Glutamatergic neuron (in vitro differentiated cells): ENCODE data around the gene KHDC3L. TPM values are rescaled to one million over a fixed set of nuclear protein-coding genes. Genes with fewer than 3 reads are reported as not detected.

Source experiments
- DNase-seq: peaks from one replicate; pipeline ENCODE4 v3.0.0; 2022
- H3K27ac Mint-ChIP-seq: one replicate; pipeline ENCODE4 v1.8.0; 2020; ENCODE audit warnings: mild to moderate bottlenecking, mixed read lengths, inconsistent platforms; ENCODE audit not compliant: unreplicated experiment
- H3K27me3 Mint-ChIP-seq: one replicate; pipeline ENCODE4 v1.8.0; 2020; ENCODE audit warnings: mild to moderate bottlenecking, moderate library complexity, mixed read lengths, inconsistent platforms; ENCODE audit not compliant: unreplicated experiment
- H3K36me3 Mint-ChIP-seq: one replicate; pipeline ENCODE4 v1.8.0; 2020; ENCODE audit warnings: mild to moderate bottlenecking, mixed read lengths, inconsistent platforms; ENCODE audit not compliant: unreplicated experiment
- H3K4me1 Mint-ChIP-seq: one replicate; pipeline ENCODE4 v1.8.0; 2020; ENCODE audit warnings: mild to moderate bottlenecking, low read depth, mixed read lengths, inconsistent platforms; ENCODE audit not compliant: unreplicated experiment
- H3K4me3 Mint-ChIP-seq: one replicate; pipeline ENCODE4 v1.8.0; 2020; ENCODE audit warnings: mild to moderate bottlenecking, mixed read lengths, inconsistent platforms; ENCODE audit not compliant: unreplicated experiment
- H3K9me3 Mint-ChIP-seq: one replicate; pipeline ENCODE4 v1.8.0; 2020; ENCODE audit warnings: mild to moderate bottlenecking, moderate library complexity, mixed read lengths, inconsistent platforms; ENCODE audit not compliant: unreplicated experiment
- CTCF ChIP-seq: fragments of 200-600 bp; sonication (generic); IDR thresholded peaks from one replicate; pipeline ENCODE4 v1.5.0; 2021; ENCODE audit not compliant: partially characterized antibody, unreplicated experiment
- long read RNA-seq: library from polyadenylated mRNA; unstranded; transcript quantifications from one replicate; pipeline ENCODE4 v2.0.0, GENCODE V29; 2020; ENCODE audit not compliant: unreplicated experiment
- total RNA-seq: library from RNA; stranded (reverse); fragmentation: NEBNext Ultra II Directional; extraction: Animal tissue kit (Norgen Biotek cat#: 25700); gene quantifications from one replicate; pipeline ENCODE4 v1.2.1, GENCODE V29; 2021; ENCODE audit not compliant: unreplicated experiment

Gene KHDC3L, protein sequence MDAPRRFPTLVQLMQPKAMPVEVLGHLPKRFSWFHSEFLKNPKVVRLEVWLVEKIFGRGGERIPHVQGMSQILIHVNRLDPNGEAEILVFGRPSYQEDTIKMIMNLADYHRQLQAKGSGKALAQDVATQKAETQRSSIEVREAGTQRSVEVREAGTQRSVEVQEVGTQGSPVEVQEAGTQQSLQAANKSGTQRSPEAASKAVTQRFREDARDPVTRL
- total RNA-seq = not detected
- long read RNA-seq = 0 reads

DNA sequence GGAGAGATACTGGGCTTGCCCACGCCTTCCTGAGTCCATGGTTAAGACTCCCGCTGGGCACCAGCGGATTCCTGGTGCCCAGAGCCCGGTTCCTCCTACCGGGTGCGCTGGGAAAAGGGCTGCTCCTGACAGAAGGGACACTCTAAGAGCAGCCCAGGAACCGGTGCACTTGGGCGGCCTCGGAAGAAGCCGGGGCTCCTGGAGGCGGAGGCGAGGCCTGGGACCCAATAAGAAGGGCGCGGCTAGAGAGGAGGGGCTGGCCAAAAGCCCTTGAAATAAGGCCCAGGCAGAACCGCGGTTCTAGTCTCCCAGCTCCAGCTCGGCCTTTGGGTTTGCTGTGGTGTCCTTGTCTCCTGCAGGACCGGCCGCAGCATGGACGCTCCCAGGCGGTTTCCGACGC is at the start of gene KHDC3L:
Gene KHDC3L, plus strand, starts transcription at position 301 of the 400 bp plus-strand sequence. Its CDS starts 72 bp downstream, at position 373.
- H3K9me3 Mint-ChIP-seq = peaks cover 3% of the 10 kb centered on the region
- no peak for TF ChIP-seq CTCF
- no peak within 1 kb of the TSS for H3K4me3 Mint-ChIP-seq
- H3K36me3 Mint-ChIP-seq = no peaks in the 10 kb centered on the region
- peaks cover 2% of the 10 kb centered on the region for H3K27me3 Mint-ChIP-seq
- DNase-seq = no peak
- H3K4me1 Mint-ChIP-seq = no peaks in the 10 kb centered on the region
- H3K27ac Mint-ChIP-seq = no peak within 1 kb of the TSS

- H3K27me3 Mint-ChIP-seq = peaks cover 10% of the 10 kb centered on the region
- DNase-seq = peak; percentile 29
- peak overlapping the region; percentile 71 for H3K4me3 Mint-ChIP-seq
- peaks cover 1% of the 10 kb centered on the region for H3K9me3 Mint-ChIP-seq
- TF ChIP-seq CTCF = no peak
- no peak overlapping the region for H3K27ac Mint-ChIP-seq
- H3K4me1 Mint-ChIP-seq = peaks cover 3% of the 10 kb centered on the region
- peaks cover 4% of the 10 kb centered on the region for H3K36me3 Mint-ChIP-seq
Observed at GRCh38 chr6:73314577-73315492, 47.6 kb upstream of the KHDC3L start.

- Mint-ChIP-seq H3K4me1 (no peaks in the 10 kb centered on the region), H3K36me3 (peaks cover 4% of the 10 kb centered on the region), H3K4me3 (no peak overlapping the region), H3K27ac (no peak overlapping the region), H3K27me3 (no peaks in the 10 kb centered on the region), H3K9me3 (no peaks in the 10 kb centered on the region)
- no peak for DNase-seq
- TF ChIP-seq CTCF = no peak
Observed at GRCh38 chr6:73323323-73323722, 39.1 kb upstream of the KHDC3L start.

DNA sequence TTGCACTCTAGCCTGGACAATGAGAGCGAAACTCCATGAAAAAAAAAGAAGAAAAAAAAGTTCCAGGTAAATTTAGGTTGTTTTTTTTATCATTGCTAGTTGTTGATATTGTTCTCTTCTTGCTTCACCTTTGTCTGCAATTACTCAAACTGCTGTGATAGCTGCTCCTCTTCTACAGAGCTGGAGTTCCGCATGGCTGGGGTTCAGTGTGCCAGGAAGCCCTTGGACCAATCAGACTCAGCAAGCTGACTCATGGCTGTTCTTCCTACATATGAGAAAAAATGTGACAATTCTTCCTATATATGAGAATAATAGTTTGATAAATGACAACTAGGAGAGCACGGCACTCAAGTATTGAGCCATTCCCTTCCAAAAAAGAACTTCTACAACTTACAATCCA is 36.8 kb upstream of the KHDC3L start:
- Mint-ChIP-seq H3K36me3 (no peaks in the 10 kb centered on the region), H3K4me1 (no peaks in the 10 kb centered on the region), H3K9me3 (no peaks in the 10 kb centered on the region), H3K27me3 (no peaks in the 10 kb centered on the region), H3K27ac (no peak overlapping the region), H3K4me3 (no peak overlapping the region)
- TF ChIP-seq CTCF = no peak
- DNase-seq = no peak

- no peak for DNase-seq
- no peak for TF ChIP-seq CTCF
- H3K4me3 Mint-ChIP-seq = no peak overlapping the region
- H3K36me3 Mint-ChIP-seq = no peaks in the 10 kb centered on the region
- H3K4me1 Mint-ChIP-seq = no peaks in the 10 kb centered on the region
- no peaks in the 10 kb centered on the region for H3K27me3 Mint-ChIP-seq
- H3K27ac Mint-ChIP-seq = no peak overlapping the region
- no peaks in the 10 kb centered on the region for H3K9me3 Mint-ChIP-seq
Observed at GRCh38 chr6:73328790-73329189, 33.7 kb upstream of the KHDC3L start.
